VCaP (cell line): Measurements from ENCODE around the gene UBE2Z.

Source experiments
- H3K27ac ChIP-seq: fragments of 450-650 bp; 2 replicates; pipeline ENCODE4 v1.5.1; 2017
- TF ChIP-seq, protein P1 (sequence below): fragments of 450-650 bp; conservative IDR thresholded peaks from 2 replicates; pipeline ENCODE4 v1.5.1; 2017; ENCODE audit warnings: mild to moderate bottlenecking, moderate library complexity

UBE2Z gene

DNA sequence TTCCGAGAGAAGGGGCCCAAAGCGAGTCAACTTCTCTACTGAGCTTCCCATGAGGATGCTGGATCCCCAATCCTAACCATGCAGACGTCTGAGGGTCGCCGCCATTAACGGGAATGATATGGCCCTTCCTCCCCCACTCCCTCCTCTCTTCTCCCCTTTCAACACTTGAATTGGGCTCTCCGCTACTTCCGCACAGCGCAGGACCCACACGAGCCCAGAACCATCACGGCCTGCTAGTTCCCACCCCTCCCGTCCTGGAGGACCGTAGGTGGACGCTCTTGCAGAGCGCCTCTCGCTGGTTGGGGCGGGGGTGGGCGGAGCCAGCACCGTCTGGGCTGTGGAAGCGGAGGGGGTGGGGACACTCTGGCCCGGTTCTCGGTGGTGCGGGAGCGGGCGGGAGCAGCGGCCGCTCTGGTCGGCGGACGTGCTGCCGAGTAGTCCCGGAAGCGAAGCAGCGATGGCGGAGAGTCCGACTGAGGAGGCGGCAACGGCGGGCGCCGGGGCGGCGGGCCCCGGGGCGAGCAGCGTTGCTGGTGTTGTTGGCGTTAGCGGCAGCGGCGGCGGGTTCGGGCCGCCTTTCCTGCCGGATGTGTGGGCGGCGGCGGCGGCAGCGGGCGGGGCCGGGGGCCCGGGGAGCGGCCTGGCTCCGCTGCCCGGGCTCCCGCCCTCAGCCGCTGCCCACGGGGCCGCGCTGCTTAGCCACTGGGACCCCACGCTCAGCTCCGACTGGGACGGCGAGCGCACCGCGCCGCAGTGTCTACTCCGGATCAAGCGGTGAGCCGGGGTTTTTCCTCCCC is at the start of gene UBE2Z:
Gene UBE2Z, plus strand, starts transcription at position 361 of the 797 bp plus-strand sequence. Its CDS starts 97 bp downstream, at position 458.
- TF ChIP-seq, protein P1, sequence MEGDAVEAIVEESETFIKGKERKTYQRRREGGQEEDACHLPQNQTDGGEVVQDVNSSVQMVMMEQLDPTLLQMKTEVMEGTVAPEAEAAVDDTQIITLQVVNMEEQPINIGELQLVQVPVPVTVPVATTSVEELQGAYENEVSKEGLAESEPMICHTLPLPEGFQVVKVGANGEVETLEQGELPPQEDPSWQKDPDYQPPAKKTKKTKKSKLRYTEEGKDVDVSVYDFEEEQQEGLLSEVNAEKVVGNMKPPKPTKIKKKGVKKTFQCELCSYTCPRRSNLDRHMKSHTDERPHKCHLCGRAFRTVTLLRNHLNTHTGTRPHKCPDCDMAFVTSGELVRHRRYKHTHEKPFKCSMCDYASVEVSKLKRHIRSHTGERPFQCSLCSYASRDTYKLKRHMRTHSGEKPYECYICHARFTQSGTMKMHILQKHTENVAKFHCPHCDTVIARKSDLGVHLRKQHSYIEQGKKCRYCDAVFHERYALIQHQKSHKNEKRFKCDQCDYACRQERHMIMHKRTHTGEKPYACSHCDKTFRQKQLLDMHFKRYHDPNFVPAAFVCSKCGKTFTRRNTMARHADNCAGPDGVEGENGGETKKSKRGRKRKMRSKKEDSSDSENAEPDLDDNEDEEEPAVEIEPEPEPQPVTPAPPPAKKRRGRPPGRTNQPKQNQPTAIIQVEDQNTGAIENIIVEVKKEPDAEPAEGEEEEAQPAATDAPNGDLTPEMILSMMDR: peak; percentile 68
- H3K27ac ChIP-seq: peak within 1 kb of the TSS; percentile 95

GRCh38 chr17:48860034-48860433 is 48.2 kb upstream of the UBE2Z start:
- H3K27ac ChIP-seq: no peak overlapping the region
- TF ChIP-seq, protein P1: peak; percentile 24

GRCh38 chr17:48860456-48860855 is 47.8 kb upstream of the UBE2Z start:
- TF ChIP-seq, protein P1: no peak
- H3K27ac ChIP-seq: no peak overlapping the region

GRCh38 chr17:48868916-48869500 is 39.2 kb upstream of the UBE2Z start:
- no peak overlapping the region for H3K27ac ChIP-seq
- TF ChIP-seq, protein P1: no peak

GRCh38 chr17:48869821-48870318 is 38.3 kb upstream of the UBE2Z start:
- TF ChIP-seq, protein P1: no peak
- no peak overlapping the region for H3K27ac ChIP-seq

- TF ChIP-seq, protein P1: no peak
- peak overlapping the region; percentile 61 for H3K27ac ChIP-seq
Observed at GRCh38 chr17:48871035-48871550, 37.1 kb upstream of the UBE2Z start.
